HCT116 (cell line): Measurements from ENCODE around the gene LIPG. TPM values are rescaled to one million over a fixed set of nuclear protein-coding genes. Genes with fewer than 3 reads are reported as not detected.

Source experiments
- ATAC-seq: fragments of 200-7000 bp; cut with Tn5 transposase; 2 replicates; pipeline ENCODE4 v1.9.1; 2020; ENCODE audit warnings: mild to moderate bottlenecking, moderate library complexity
- BruUV-seq: library from RNA; stranded (reverse); fragments of 400-500 nt; replicated peaks from 2 replicates; lab custom pipeline; 2021; lab: Mats Ljungman, UMichigan
- CTCF ChIA-PET: fragments of 300-600 bp; sonication (Branson Sonifier 250); formaldehyde crosslinking; loops from one replicate; lab custom pipeline; 2021; ENCODE audit warnings: antibody characterized with exemption; lab: Charles Lee
- POLR2A ChIA-PET: fragments of 300-600, 350-600 bp; sonication (Branson Sonifier 250); formaldehyde crosslinking; loops from one replicate; lab custom pipeline; 2021; ENCODE audit warnings: antibody characterized with exemption; lab: Charles Lee
- RAD21 ChIA-PET, 2 experiments: fragments of 300-600 bp; sonication (Branson Sonifier 250); formaldehyde crosslinking; loops; one replicate each; lab custom pipeline; 2023; ENCODE audit warnings: low total read pairs in 2 of 2; ENCODE audit not compliant: uncharacterized antibody in 2 of 2, unreplicated experiment in 2 of 2, low non-redundant PET in 1 of 2; lab: Charles Lee
- DNase-seq: peaks from one replicate; pipeline ENCODE4 v3.0.0-alpha.2; 2010; ENCODE audit warnings: low read depth, low spot score
- H2AFZ ChIP-seq: fragments of 200-600 bp; shearing (Covaris generic), sonication (generic); 2 replicates; pipeline ENCODE4 v1.6.1; 2017; ENCODE audit warnings: low read depth, mixed run types, mixed read lengths, antibody characterized with exemption, low read length; ENCODE audit not compliant: poor library complexity, severe bottlenecking
- H3K27ac ChIP-seq: 2 replicates; pipeline ENCODE4 v1.5.1; 2012; ENCODE audit warnings: low read depth, low read length
- H3K27me3 ChIP-seq: fragments of 200-600 bp; sonication (generic); 2 replicates; pipeline ENCODE4 v1.6.1; 2016; ENCODE audit warnings: mixed run types, low read length, mixed read lengths; ENCODE audit not compliant: insufficient read depth
- H3K36me3 ChIP-seq, 2 experiments: fragments of 200-500 bp in 1 of 2; fragments of 200-600 bp in 1 of 2; sonication (Bioruptor generic) in 1 of 2; sonication (generic) in 1 of 2; 2 replicates each; pipeline versions ENCODE4 v1.5.1 to v1.6.1; 2014 to 2016; ENCODE audit warnings: low read length in 2 of 2, inconsistent platforms in 1 of 2, mixed read lengths in 1 of 2, mixed run types in 1 of 2; ENCODE audit not compliant: insufficient read depth in 2 of 2, control insufficient read depth in 1 of 2
- H3K4me1 ChIP-seq, 2 experiments: fragments of 200-600 bp in 1 of 2; sonication (generic) in 1 of 2; 2 replicates each; pipeline versions ENCODE4 v1.5.1 to v1.6.1; 2012 to 2017; ENCODE audit warnings: low read length in 2 of 2, inconsistent platforms in 1 of 2, mild to moderate bottlenecking in 1 of 2, mixed read lengths in 1 of 2, mixed run types in 1 of 2, moderate library complexity in 1 of 2; ENCODE audit not compliant: insufficient read depth in 2 of 2, control insufficient read depth in 1 of 2
- H3K4me2 ChIP-seq: fragments of 200-600 bp; sonication (generic); 2 replicates; pipeline ENCODE4 v1.6.1; 2017; ENCODE audit warnings: mixed run types, low read length, mixed read lengths
- H3K4me3 ChIP-seq, 2 experiments: fragments of 200-600 bp in 1 of 2; sonication (generic) in 1 of 2; replicated peaks in 1 of 2; 2 replicates each; pipeline ENCODE4 v1.5.1; 2011 to 2016; ENCODE audit warnings: low read length in 2 of 2, control low read depth in 1 of 2, low read depth in 1 of 2, mild to moderate bottlenecking in 1 of 2, mixed read lengths in 1 of 2, mixed run types in 1 of 2
- H3K79me2 ChIP-seq: fragments of 200-600 bp; sonication (generic); 2 replicates; pipeline ENCODE4 v1.6.1; 2017; ENCODE audit warnings: mild to moderate bottlenecking, mixed run types, low read length, moderate library complexity, mixed read lengths; ENCODE audit not compliant: insufficient read depth
- H3K9ac ChIP-seq: fragments of 200-600 bp; sonication (generic); 2 replicates; pipeline ENCODE4 v1.6.1; 2016; ENCODE audit warnings: low read length, mixed read lengths
- H3K9me2 ChIP-seq: fragments of 200-600 bp; sonication (generic), shearing (Covaris generic); 2 replicates; pipeline ENCODE4 v1.6.1; 2017; ENCODE audit warnings: mixed run types, mild to moderate bottlenecking, moderate library complexity; ENCODE audit not compliant: insufficient read depth
- H3K9me3 ChIP-seq, 2 experiments: fragments of 200-500 bp in 1 of 2; fragments of 200-600 bp in 1 of 2; sonication (Bioruptor generic) in 1 of 2; sonication (generic) in 1 of 2; 2 replicates each; pipeline ENCODE4 v1.6.1; 2014 to 2017; ENCODE audit warnings: low read length in 2 of 2, mixed read lengths in 2 of 2, inconsistent platforms in 1 of 2, low read depth in 1 of 2, mild to moderate bottlenecking in 1 of 2, mixed run types in 1 of 2, moderate library complexity in 1 of 2; ENCODE audit not compliant: control insufficient read depth in 1 of 2, insufficient read depth in 1 of 2
- H4K20me1 ChIP-seq: fragments of 200-600 bp; sonication (generic), shearing (Covaris generic); 2 replicates; pipeline ENCODE4 v1.6.1; 2017; ENCODE audit warnings: mixed run types, mild to moderate bottlenecking, moderate library complexity; ENCODE audit not compliant: insufficient read depth
- ATF3 ChIP-seq: IDR thresholded peaks from 2 replicates; pipeline ENCODE4 v1.6.1; 2012
- ELF1 ChIP-seq: IDR thresholded peaks from 2 replicates; pipeline ENCODE4 v1.6.1; 2012; ENCODE audit warnings: low read depth, borderline replicate concordance
- RAD21 ChIP-seq: IDR thresholded peaks from 2 replicates; pipeline ENCODE4 v1.6.1; 2012; ENCODE audit warnings: low read depth, mild to moderate bottlenecking
- REST ChIP-seq: IDR thresholded peaks from 2 replicates; pipeline ENCODE4 v1.6.1; 2012; ENCODE audit warnings: low read depth
- SIN3A ChIP-seq: IDR thresholded peaks from 2 replicates; pipeline ENCODE4 v1.6.1; 2012; ENCODE audit warnings: low read depth
- SRF ChIP-seq: IDR thresholded peaks from 2 replicates; pipeline ENCODE4 v1.6.1; 2012; ENCODE audit warnings: low read depth
- ZBTB33 ChIP-seq: IDR thresholded peaks from 2 replicates; pipeline ENCODE4 v1.6.1; 2011; ENCODE audit warnings: mild to moderate bottlenecking, low read length, moderate library complexity; ENCODE audit not compliant: insufficient replicate concordance; ENCODE audit errors: extremely low read depth
- ZFX ChIP-seq: fragments of 450-650 bp; IDR thresholded peaks from 2 replicates; pipeline ENCODE4 v1.6.1; 2017
- intact Hi-C: fragments of 100-400 bp; cut with micrococcal nuclease; formaldehyde crosslinking; loops from 2 replicates; pipeline ENCODE4 v1.10.0; 2022
- total RNA-seq: library from RNA; stranded (reverse); gene quantifications from one replicate; pipeline ENCODE4 v1.2.1, GENCODE V29; 2021; ENCODE audit not compliant: unreplicated experiment

LIPG gene
- total RNA-seq, 1 experiment from 2014 or later: 2.6 TPM

- Histone ChIP-seq H3K79me2 (no peaks in the 10 kb centered on the region), H3K9me2 (no peaks in the 10 kb centered on the region), H3K9ac (no peak overlapping the region), H3K27me3 (no peaks in the 10 kb centered on the region), H3K4me1 (no peaks in the 10 kb centered on the region), H3K9me3 (no peaks in the 10 kb centered on the region), H3K4me3 (no peak overlapping the region)
- intact Hi-C loops: no loop called here
- CTCF ChIA-PET: no interaction called here
- no peak for ATAC-seq
- POLR2A ChIA-PET: no interaction called here
- BruUV-seq: no TSS peak
- no peak for TF ChIP-seq ZBTB33
- TF ChIP-seq ELF1: no peak
- no peak for TF ChIP-seq REST
- TF ChIP-seq SIN3A: no peak
- TF ChIP-seq ATF3: no peak
- TF ChIP-seq ZFX: no peak
- TF ChIP-seq RAD21: no peak
- TF ChIP-seq SRF: no peak
- TF ChIP-seq, all 23 proteins: peak for 0
- no peaks in the 10 kb centered on the region for H3K36me3 ChIP-seq
- no peak overlapping the region for H3K4me2 ChIP-seq
- no peaks in the 10 kb centered on the region for H4K20me1 ChIP-seq
- DNase-seq: no peak
- RAD21 ChIA-PET: no interaction called here
- no peak overlapping the region for H2AFZ ChIP-seq
- H3K27ac ChIP-seq: no peak overlapping the region
Observed at GRCh38 chr18:49534846-49535601, 26.8 kb upstream of the LIPG start.
